ENCODE results near the gene RAB3GAP2. TPM values are rescaled to one million over a fixed set of nuclear protein-coding genes. Genes with fewer than 3 reads are reported as not detected.

RAB3GAP2 gene
- total RNA-seq, 4 donors from 2014 or later: 19.9 to 35.3 (median 27.3) TPM

DNA sequence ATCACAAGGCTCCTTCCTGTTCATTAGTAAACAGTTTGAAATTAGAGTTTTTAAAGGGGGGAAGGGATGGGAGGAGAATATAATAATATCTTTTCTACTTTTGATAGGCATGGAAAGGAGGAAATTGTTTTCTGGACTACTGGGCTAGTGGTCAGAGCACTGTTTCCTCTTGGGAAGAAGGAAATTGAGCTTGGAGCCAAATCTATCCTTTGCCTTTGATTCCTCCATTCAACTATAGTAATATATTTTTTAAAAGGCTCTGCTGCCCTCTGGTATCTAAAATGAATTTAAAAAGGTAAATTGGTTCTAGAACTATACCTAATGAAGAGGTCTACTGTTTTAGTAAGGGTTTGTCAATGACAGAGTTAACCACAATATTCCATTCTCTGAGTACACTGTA is 172.4 kb downstream of the RAB3GAP2 start:
- peaks cover 3 to 80% of the 10 kb centered on the region in 2 donors for H3K36me3 ChIP-seq
- no peaks in the 10 kb centered on the region for H3K27me3 ChIP-seq
- H3K4me1 ChIP-seq: peaks cover 0 to 22% (median 6%) of the 10 kb centered on the region in 3 donors
- TF ChIP-seq, protein P1, sequence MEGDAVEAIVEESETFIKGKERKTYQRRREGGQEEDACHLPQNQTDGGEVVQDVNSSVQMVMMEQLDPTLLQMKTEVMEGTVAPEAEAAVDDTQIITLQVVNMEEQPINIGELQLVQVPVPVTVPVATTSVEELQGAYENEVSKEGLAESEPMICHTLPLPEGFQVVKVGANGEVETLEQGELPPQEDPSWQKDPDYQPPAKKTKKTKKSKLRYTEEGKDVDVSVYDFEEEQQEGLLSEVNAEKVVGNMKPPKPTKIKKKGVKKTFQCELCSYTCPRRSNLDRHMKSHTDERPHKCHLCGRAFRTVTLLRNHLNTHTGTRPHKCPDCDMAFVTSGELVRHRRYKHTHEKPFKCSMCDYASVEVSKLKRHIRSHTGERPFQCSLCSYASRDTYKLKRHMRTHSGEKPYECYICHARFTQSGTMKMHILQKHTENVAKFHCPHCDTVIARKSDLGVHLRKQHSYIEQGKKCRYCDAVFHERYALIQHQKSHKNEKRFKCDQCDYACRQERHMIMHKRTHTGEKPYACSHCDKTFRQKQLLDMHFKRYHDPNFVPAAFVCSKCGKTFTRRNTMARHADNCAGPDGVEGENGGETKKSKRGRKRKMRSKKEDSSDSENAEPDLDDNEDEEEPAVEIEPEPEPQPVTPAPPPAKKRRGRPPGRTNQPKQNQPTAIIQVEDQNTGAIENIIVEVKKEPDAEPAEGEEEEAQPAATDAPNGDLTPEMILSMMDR (IDR thresholded peaks at IDR 0.05): no peak
- no peak for TF ChIP-seq POLR2A (IDR thresholded peaks at IDR 0.05)
- TF ChIP-seq POLR2AphosphoS5 (IDR thresholded peaks at IDR 0.05): no peak
- TF ChIP-seq EP300 (IDR thresholded peaks at IDR 0.05): no peak
- ATAC-seq: no peak
- H3K27ac ChIP-seq: no peak overlapping the region
- H3K9me3 ChIP-seq: no peaks in the 10 kb centered on the region
- no peak overlapping the region for H3K4me3 ChIP-seq

Small RNA genes within 50 kb of the gene (small RNA-seq; reads per million reads assigned to genes)
- gene MIR194-1 (0.12 to 0.38 (median 0.32) reads per million in 4 donors), gene MIR215 (0.99 to 8.7 (median 3.9) reads per million in 4 donors), gene MIR664A (0 reads per million in 4 donors), gene SNORA36B (0 to 0.36 (median 0.19) reads per million in 4 donors)

Other genes with a start within 250 kb of the RAB3GAP2 start
- 10 to 100 TPM; 39.2 to 51.6 (median 42.0) TPM for gene EPRS1, start 225.9 kb downstream of the RAB3GAP2 start, total RNA-seq
- gene BPNT1, start 182.7 kb downstream of the RAB3GAP2 start, total RNA-seq: 10 to 100 TPM in 3 of 4 donors, 1 to 10 TPM in 1; 8.8 to 30.2 (median 12.8) TPM
- 10 to 100 TPM; 48.9 to 89.7 (median 72.6) TPM for gene IARS2, start 178.3 kb downstream of the RAB3GAP2 start, total RNA-seq

Data from gastroesophageal sphincter (tissue), 4 donors.